Breast epithelium (tissue), 3 donors: ENCODE results near the gene OGFOD3.
"Not testable (repeated sequence)": the region's sequence is repeated elsewhere in the genome, so short reads cannot be mapped to it uniquely, and the experiment has no call there.

Experiments
- CTCF ChIP-seq, 3 donors: fragments of 450-650 bp; IDR thresholded peaks; one replicate each; pipeline ENCODE4 v1.5.1; 2016 to 2017; ENCODE audit warnings: antibody characterized with exemption in 3 of 3, mild to moderate bottlenecking in 3 of 3, moderate library complexity in 3 of 3
- POLR2A ChIP-seq: fragments of 450-650 bp; IDR thresholded peaks from one replicate; pipeline ENCODE4 v1.6.1; 2016; ENCODE audit warnings: antibody characterized with exemption, mild to moderate bottlenecking, moderate library complexity
- POLR2AphosphoS5 ChIP-seq, 3 donors: sonication (generic); formaldehyde crosslinking; IDR thresholded peaks; one replicate each; pipeline ENCODE4 v1.6.1; 2017; ENCODE audit warnings: antibody characterized with exemption in 3 of 3

- TF ChIP-seq POLR2A; CTCF (IDR thresholded peaks at IDR 0.05); POLR2AphosphoS5 (IDR thresholded peaks at IDR 0.05): not testable (repeated sequence)
Observed at GRCh38 chr17:82377294-82377693, 41.1 kb downstream of the OGFOD3 start.
